ENCODE results near the gene SCGB2A2. TPM values are rescaled to one million over a fixed set of nuclear protein-coding genes. Genes with fewer than 3 reads are reported as not detected.

SCGB2A2 gene
- total and polyA plus RNA-seq, 9 donors, result not detected

DNA sequence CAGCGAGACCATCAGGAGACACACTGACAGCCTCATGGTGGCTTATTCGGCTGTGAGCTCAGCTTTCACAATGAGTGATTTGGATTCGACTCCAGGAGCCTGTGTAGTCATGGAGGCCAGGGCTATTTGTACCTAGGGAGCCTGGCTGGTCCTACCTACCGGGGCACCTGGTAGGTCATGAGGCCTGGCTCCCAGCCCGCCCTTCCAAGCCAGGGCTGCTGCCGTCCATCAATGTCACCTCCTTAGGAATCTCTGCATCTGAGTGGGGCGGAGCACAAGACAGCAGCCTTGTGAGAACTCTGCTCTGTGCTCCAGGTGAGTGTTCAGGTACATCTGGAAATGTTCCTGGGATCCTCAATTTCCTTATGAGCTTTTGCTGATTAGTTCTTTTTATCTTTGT lies 29.0 kb downstream of the SCGB2A2 start, which contains the start of gene SCGB1D4:
Gene SCGB1D4 (minus strand): TSS at position 101 of the 400 bp plus-strand sequence. CDS start 65 bp downstream, at position 36.
- no peaks in the 10 kb centered on the region for H3K4me1 ChIP-seq (ENCODE audit: insufficient read depth)
- intact Hi-C loops (cut with DNase I), result no loop called here
- WGBS, 3 donors, result 58 to 69% (median 60%) methylated on average over 5 to 7 of the region's 7 CpGs
- no peak within 1 kb of the TSS for H3K27ac ChIP-seq
- no peak for DNase-seq
- H3K4me3 ChIP-seq, result no peak within 1 kb of the TSS
- TF ChIP-seq EP300 (IDR thresholded peaks at IDR 0.05) (no peak), POLR2A (IDR thresholded peaks at IDR 0.05) (no peak), CTCF (IDR thresholded peaks at IDR 0.05) (no peak)
- no peaks in the 10 kb centered on the region for H3K36me3 ChIP-seq
- H3K27me3 ChIP-seq, result no peaks in the 10 kb centered on the region
- H3K9me3 ChIP-seq, result no peaks in the 10 kb centered on the region

GRCh38 chr11:62306227-62306626 lies 36.3 kb downstream of the SCGB2A2 start:
- DNase-seq, result no peak
- WGBS, 3 donors, result 26 to 47% (median 44%) methylated on average over 6 of the region's 6 CpGs
- H3K4me1 ChIP-seq (ENCODE audit: insufficient read depth), result no peaks in the 10 kb centered on the region
- H3K36me3 ChIP-seq, result no peaks in the 10 kb centered on the region
- no peaks in the 10 kb centered on the region for H3K9me3 ChIP-seq
- no peak overlapping the region for H3K27ac ChIP-seq
- intact Hi-C loops (cut with DNase I), result no loop called here
- no peaks in the 10 kb centered on the region for H3K27me3 ChIP-seq
- H3K4me3 ChIP-seq, result no peak overlapping the region
- TF ChIP-seq CTCF (IDR thresholded peaks at IDR 0.05) (no peak), EP300 (IDR thresholded peaks at IDR 0.05) (no peak), POLR2A (IDR thresholded peaks at IDR 0.05) (no peak)

- Histone ChIP-seq H3K4me3 (no peak overlapping the region), H3K4me1 (ENCODE audit: insufficient read depth) (no peaks in the 10 kb centered on the region), H3K27me3 (no peaks in the 10 kb centered on the region), H3K9me3 (no peaks in the 10 kb centered on the region), H3K27ac (no peak overlapping the region), H3K36me3 (no peaks in the 10 kb centered on the region)
- DNase-seq, result no peak
- intact Hi-C loops (cut with DNase I), result no loop called here
- TF ChIP-seq CTCF (IDR thresholded peaks at IDR 0.05) (no peak), POLR2A (IDR thresholded peaks at IDR 0.05) (no peak), EP300 (IDR thresholded peaks at IDR 0.05) (no peak)
Measured at GRCh38 chr11:62307950-62308349, 38.0 kb downstream of the SCGB2A2 start.

DNA sequence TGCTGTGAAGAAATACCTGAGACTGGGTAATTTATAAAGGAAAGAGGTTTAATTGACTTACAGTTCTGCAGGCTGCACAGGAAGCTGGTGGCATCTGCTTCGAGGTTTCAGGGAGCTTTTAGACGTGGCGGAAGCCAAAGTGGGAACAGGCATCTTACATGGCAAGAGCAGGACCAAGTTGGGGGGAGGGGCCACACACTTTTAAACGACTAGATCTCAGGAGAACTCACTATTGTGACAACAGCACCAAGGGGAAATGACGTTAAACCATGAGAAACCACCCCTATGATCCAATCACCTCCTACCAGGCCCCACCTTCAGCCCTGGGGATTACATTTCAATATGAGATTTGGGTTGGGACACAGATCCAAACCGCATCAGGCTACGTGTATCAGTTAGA lies 40.0 kb downstream of the SCGB2A2 start:
- intact Hi-C loops (cut with DNase I), result loop anchor here in 1 of 4 donors (5.0 kb wide), 2 partner anchors 438 to 513 kb away; no protein-coding TSS in a partner anchor
- Histone ChIP-seq H3K4me1 (ENCODE audit: insufficient read depth) (no peaks in the 10 kb centered on the region), H3K27me3 (no peaks in the 10 kb centered on the region), H3K4me3 (no peak overlapping the region), H3K9me3 (no peaks in the 10 kb centered on the region), H3K36me3 (no peaks in the 10 kb centered on the region), H3K27ac (no peak overlapping the region)
- DNase-seq, result no peak
- WGBS, 3 donors, result 44 to 64% (median 53%) methylated on average over 7 of the region's 7 CpGs
- TF ChIP-seq EP300 (IDR thresholded peaks at IDR 0.05) (no peak), CTCF (IDR thresholded peaks at IDR 0.05) (no peak)

All from ovary (tissue), 9 donors.